GM19328 (cell line): ENCODE results near the gene DHX36.

ENCODE experiments used
- ATAC-seq: cut with Tn5 transposase; IDR thresholded peaks from one replicate; pipeline ENCODE4 v1.9.1; 2021; ENCODE audit warnings: mild to moderate bottlenecking, moderate library complexity; ENCODE audit not compliant: unreplicated experiment

DHX36 gene

GRCh38 chr3:154227531-154227930, 96.8 kb downstream of the DHX36 start:
- ATAC-seq, result no peak

GRCh38 chr3:154225536-154225935, 98.8 kb downstream of the DHX36 start:
- ATAC-seq, result no peak

GRCh38 chr3:154224866-154225265, 99.4 kb downstream of the DHX36 start:
- no peak for ATAC-seq

- no peak for ATAC-seq
Observed at GRCh38 chr3:154224366-154224765, 99.9 kb downstream of the DHX36 start.

GRCh38 chr3:154223519-154223918, 100.8 kb downstream of the DHX36 start:
- ATAC-seq, result no peak
